Nephron progenitor cell (in vitro differentiated cells): ENCODE results near the gene SEMA7A.

Source experiments
- DNase-seq: peaks from one replicate; pipeline ENCODE4 v3.0.0; 2021
- H3K27ac Mint-ChIP-seq: 2 replicates; pipeline ENCODE4 v1.8.0; 2021; ENCODE audit warnings: mild to moderate bottlenecking, moderate library complexity, mixed read lengths
- H3K27me3 Mint-ChIP-seq: 2 replicates; pipeline ENCODE4 v1.8.0; 2021; ENCODE audit warnings: mild to moderate bottlenecking, low read depth, mixed read lengths; ENCODE audit not compliant: poor library complexity
- H3K36me3 Mint-ChIP-seq: 2 replicates; pipeline ENCODE4 v1.8.0; 2021; ENCODE audit warnings: low read depth, mixed read lengths
- H3K4me1 Mint-ChIP-seq: 2 replicates; pipeline ENCODE4 v1.8.0; 2021; ENCODE audit warnings: mixed read lengths
- H3K4me3 Mint-ChIP-seq: 2 replicates; pipeline ENCODE4 v1.8.0; 2021; ENCODE audit warnings: mild to moderate bottlenecking, moderate library complexity, mixed read lengths
- H3K9me3 Mint-ChIP-seq: 2 replicates; pipeline ENCODE4 v1.8.0; 2021; ENCODE audit warnings: mild to moderate bottlenecking, moderate library complexity, mixed read lengths
- TF ChIP-seq, protein P1 (sequence below): fragments of 200-600 bp; sonication (generic); IDR thresholded peaks from 2 replicates; pipeline ENCODE4 v1.5.0; 2021; ENCODE audit warnings: antibody characterized with exemption

The SEMA7A gene

DNA sequence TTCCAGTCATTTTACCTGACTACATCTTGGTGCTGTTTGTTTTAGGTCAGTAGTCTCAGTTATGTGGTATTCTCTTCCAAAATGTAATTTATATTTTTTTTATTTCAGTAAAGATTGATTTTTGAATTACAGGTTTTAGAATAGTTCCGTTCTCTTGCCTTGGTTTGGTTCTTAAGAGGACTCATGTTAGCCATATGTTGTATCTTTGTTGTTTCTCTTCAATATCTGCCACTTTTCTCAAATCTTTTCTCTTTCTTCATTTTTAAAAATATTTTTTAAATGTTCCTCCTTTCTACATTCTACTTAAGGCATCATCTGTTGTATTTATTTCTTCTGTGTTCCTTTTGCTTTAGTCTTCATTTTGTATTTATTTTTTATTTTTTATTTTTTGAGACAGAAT, 32.8 kb upstream of the SEMA7A start:
- peaks cover 9% of the 10 kb centered on the region for H3K27me3 Mint-ChIP-seq
- peaks cover 84% of the 10 kb centered on the region for H3K36me3 Mint-ChIP-seq
- peaks cover 49% of the 10 kb centered on the region for H3K9me3 Mint-ChIP-seq

DNA sequence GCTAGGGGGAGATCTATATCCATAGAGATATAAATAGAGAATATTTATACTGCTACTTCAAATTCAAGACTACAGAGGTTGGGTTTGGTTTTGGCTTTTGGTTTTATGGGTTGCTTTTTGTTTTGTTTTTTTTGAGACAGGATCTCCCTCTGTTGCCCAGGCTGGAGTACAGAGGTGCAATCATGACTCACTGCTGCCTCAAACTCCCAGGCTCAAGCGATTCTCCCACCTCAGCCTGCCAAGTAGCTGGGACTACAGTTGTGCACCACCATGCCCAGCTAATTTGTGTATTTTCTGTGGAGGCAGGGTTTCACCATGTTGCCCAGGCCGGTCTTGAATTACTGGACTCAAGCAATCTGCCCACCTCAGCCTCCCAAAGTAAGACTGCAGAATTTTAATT, 31.1 kb upstream of the SEMA7A start:
- H3K27ac Mint-ChIP-seq = peak overlapping the region; percentile 41
- TF ChIP-seq, protein P1, sequence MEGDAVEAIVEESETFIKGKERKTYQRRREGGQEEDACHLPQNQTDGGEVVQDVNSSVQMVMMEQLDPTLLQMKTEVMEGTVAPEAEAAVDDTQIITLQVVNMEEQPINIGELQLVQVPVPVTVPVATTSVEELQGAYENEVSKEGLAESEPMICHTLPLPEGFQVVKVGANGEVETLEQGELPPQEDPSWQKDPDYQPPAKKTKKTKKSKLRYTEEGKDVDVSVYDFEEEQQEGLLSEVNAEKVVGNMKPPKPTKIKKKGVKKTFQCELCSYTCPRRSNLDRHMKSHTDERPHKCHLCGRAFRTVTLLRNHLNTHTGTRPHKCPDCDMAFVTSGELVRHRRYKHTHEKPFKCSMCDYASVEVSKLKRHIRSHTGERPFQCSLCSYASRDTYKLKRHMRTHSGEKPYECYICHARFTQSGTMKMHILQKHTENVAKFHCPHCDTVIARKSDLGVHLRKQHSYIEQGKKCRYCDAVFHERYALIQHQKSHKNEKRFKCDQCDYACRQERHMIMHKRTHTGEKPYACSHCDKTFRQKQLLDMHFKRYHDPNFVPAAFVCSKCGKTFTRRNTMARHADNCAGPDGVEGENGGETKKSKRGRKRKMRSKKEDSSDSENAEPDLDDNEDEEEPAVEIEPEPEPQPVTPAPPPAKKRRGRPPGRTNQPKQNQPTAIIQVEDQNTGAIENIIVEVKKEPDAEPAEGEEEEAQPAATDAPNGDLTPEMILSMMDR = no peak
- peaks cover 70% of the 10 kb centered on the region for H3K36me3 Mint-ChIP-seq
- H3K9me3 Mint-ChIP-seq = peaks cover 43% of the 10 kb centered on the region
- no peak for DNase-seq
- no peak overlapping the region for H3K4me3 Mint-ChIP-seq
- H3K4me1 Mint-ChIP-seq = peaks cover 31% of the 10 kb centered on the region
- peaks cover 6% of the 10 kb centered on the region for H3K27me3 Mint-ChIP-seq

More for the DNA sequence above, 32.8 kb upstream of the SEMA7A start:
- TF ChIP-seq, protein P1 = no peak
- no peak overlapping the region for H3K4me3 Mint-ChIP-seq
- H3K4me1 Mint-ChIP-seq = peaks cover 21% of the 10 kb centered on the region
- no peak overlapping the region for H3K27ac Mint-ChIP-seq
- no peak for DNase-seq

DNA sequence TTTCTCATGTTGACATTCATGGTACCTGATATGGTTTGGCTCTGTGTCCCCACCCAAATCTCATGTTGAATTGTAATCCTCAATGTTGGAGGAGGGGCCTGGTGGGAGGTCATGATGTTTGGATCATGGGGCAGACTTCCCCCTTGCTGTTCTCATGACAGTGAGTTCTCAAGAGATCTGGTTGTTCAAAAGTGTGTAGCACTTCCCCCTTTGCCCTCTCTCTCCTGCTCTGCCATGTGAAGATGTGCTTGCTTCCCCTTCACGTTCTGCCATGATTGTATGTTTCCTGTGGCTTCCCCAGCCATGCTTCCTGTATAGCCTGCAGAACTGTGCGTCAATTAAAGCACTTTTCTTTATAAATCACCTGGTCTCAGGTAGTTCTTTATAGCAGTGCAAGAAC, 30.5 kb upstream of the SEMA7A start:
- Mint-ChIP-seq H3K4me3 (peak overlapping the region; percentile 13), H3K27me3 (peaks cover 5% of the 10 kb centered on the region), H3K4me1 (peaks cover 32% of the 10 kb centered on the region), H3K9me3 (peaks cover 43% of the 10 kb centered on the region), H3K27ac (peak overlapping the region; percentile 34), H3K36me3 (peaks cover 65% of the 10 kb centered on the region)
- no peak for DNase-seq
- TF ChIP-seq, protein P1 = no peak

DNA sequence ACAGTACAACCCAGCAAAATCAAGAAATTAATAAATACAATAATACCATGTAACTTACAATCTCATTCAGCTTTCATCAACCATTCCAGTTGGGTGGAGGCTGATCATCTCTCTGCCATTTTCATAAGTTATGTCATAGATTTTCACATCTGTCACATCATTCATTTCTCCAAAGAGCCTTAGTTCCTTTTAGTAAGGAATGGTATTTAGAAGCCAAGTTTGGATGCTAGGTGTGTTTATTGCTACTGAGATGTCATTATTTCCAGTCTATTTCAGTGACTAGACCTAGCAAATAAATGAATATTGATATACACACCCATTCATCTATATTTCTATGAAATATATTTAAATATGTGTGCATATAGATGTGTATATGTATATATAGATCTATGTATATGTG, 29.9 kb upstream of the SEMA7A start:
- TF ChIP-seq, protein P1 = no peak
- H3K9me3 Mint-ChIP-seq = peaks cover 43% of the 10 kb centered on the region
- DNase-seq = no peak
- peak overlapping the region; percentile 49 for H3K4me3 Mint-ChIP-seq
- peaks cover 38% of the 10 kb centered on the region for H3K4me1 Mint-ChIP-seq
- no peak overlapping the region for H3K27ac Mint-ChIP-seq
- peaks cover 5% of the 10 kb centered on the region for H3K27me3 Mint-ChIP-seq
- H3K36me3 Mint-ChIP-seq = peaks cover 64% of the 10 kb centered on the region

DNA sequence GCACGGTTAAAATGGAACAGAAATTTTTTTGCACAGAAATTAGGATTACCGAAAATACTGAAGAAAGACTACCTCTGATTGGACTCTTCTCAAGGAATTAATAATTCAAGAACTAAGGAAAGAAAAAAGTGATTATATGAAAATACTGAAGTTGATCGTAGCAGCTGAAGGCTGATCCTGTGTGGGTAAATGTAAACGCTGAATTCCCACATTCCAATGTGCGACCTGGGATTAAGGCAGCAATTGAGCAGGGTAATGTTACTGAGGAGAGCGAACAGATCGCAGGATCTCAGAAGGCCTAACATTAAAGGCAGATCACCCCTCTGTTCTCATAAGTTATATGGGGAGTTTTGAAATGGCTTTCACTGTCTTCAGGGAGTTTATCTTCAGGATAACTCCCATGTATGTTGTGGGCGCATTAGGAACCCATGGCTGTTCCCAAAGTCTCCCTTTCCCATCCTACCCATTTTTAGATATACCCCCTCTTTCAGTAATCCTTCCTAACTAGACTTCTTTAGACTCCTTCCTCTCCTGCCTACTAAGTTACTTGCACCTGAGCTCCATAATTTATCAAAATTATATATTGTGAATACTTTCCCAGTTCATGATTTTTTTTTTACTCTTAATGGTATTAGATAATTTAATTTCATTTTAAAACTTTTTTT, 28.2 kb upstream of the SEMA7A start:
- Mint-ChIP-seq H3K4me1 (peaks cover 43% of the 10 kb centered on the region), H3K36me3 (peaks cover 58% of the 10 kb centered on the region), H3K27me3 (peaks cover 5% of the 10 kb centered on the region), H3K4me3 (peak overlapping the region; percentile 87), H3K9me3 (peaks cover 39% of the 10 kb centered on the region), H3K27ac (peak overlapping the region; percentile 100)
- TF ChIP-seq, protein P1 = no peak
- no peak for DNase-seq
